ENCODE results near the gene CBLN3.

The CBLN3 gene

GRCh38 chr14:24404814-24405213 is 24.7 kb downstream of the CBLN3 start:
- TF ChIP-seq CTCF (IDR thresholded peaks at IDR 0.05; ENCODE audit: low read depth, low read length) = no peak
- no peak overlapping the region for H3K4me3 ChIP-seq (ENCODE audit: low read depth, low read length)
- DNase-seq (ENCODE audit: low read depth, low spot score) = no peak
- in situ Hi-C loops (cut with HindIII; ENCODE audit: low sequenced_read_pairs) = no loop called here

- TF ChIP-seq CTCF (IDR thresholded peaks at IDR 0.05; ENCODE audit: low read depth, low read length) = no peak
- in situ Hi-C loops (cut with HindIII; ENCODE audit: low sequenced_read_pairs) = no loop called here
- no peak overlapping the region for H3K4me3 ChIP-seq (ENCODE audit: low read depth, low read length)
- DNase-seq (ENCODE audit: low read depth, low spot score) = no peak
Measured at GRCh38 chr14:24403294-24403998, 26.0 kb downstream of the CBLN3 start.

- no peak for DNase-seq (ENCODE audit: low read depth, low spot score)
- TF ChIP-seq CTCF (IDR thresholded peaks at IDR 0.05; ENCODE audit: low read depth, low read length) = no peak
- H3K4me3 ChIP-seq (ENCODE audit: low read depth, low read length) = no peak overlapping the region
- in situ Hi-C loops (cut with HindIII; ENCODE audit: low sequenced_read_pairs) = no loop called here
Measured at GRCh38 chr14:24401810-24402702, 27.4 kb downstream of the CBLN3 start.

GRCh38 chr14:24399999-24400718 is 29.3 kb downstream of the CBLN3 start:
- DNase-seq (ENCODE audit: low read depth, low spot score) = no peak
- no peak for TF ChIP-seq CTCF (IDR thresholded peaks at IDR 0.05; ENCODE audit: low read depth, low read length)
- in situ Hi-C loops (cut with HindIII; ENCODE audit: low sequenced_read_pairs) = no loop called here
- H3K4me3 ChIP-seq (ENCODE audit: low read depth, low read length) = peak overlapping the region; percentile 60

GRCh38 chr14:24399447-24399822 is 30.0 kb downstream of the CBLN3 start:
- H3K4me3 ChIP-seq (ENCODE audit: low read depth, low read length) = peak overlapping the region; percentile 60
- in situ Hi-C loops (cut with HindIII; ENCODE audit: low sequenced_read_pairs) = no loop called here
- no peak for TF ChIP-seq CTCF (IDR thresholded peaks at IDR 0.05; ENCODE audit: low read depth, low read length)

GRCh38 chr14:24398653-24399446 is 30.6 kb downstream of the CBLN3 start, which contains the start of gene NYNRIN:
NYNRIN (plus strand) TSS chr14:24399003; CDS start chr14:24399247, 244 bp downstream.
- no peak for TF ChIP-seq CTCF (IDR thresholded peaks at IDR 0.05; ENCODE audit: low read depth, low read length)
- DNase-seq (ENCODE audit: low read depth, low spot score) = peak; percentile 24
- in situ Hi-C loops (cut with HindIII; ENCODE audit: low sequenced_read_pairs) = no loop called here
- H3K4me3 ChIP-seq (ENCODE audit: low read depth, low read length) = peak within 1 kb of the TSS; percentile 60

More at GRCh38 chr14:24399447-24399822, 30.0 kb downstream of the CBLN3 start:
- DNase-seq (ENCODE audit: low read depth, low spot score) = no peak

All from astrocyte of the spinal cord (primary cell).